Stimulated activated CD4-positive, alpha-beta T cell treated with anti-CD3 and anti-CD28 coated beads, Interleukin-4, amount 100 ng/mL, for 48 hours (primary cell): ENCODE measurements around the gene C11orf42.

Experiments used
- DNase-seq, 2 donors: peaks; one replicate each; pipeline ENCODE4 v3.0.0-alpha.2; 2020; ENCODE audit warnings: low read depth in 2 of 2

Gene C11orf42

GRCh38 chr11:6253197-6253596 is 47.8 kb downstream of the C11orf42 start:
- DNase-seq, result no peak

DNA sequence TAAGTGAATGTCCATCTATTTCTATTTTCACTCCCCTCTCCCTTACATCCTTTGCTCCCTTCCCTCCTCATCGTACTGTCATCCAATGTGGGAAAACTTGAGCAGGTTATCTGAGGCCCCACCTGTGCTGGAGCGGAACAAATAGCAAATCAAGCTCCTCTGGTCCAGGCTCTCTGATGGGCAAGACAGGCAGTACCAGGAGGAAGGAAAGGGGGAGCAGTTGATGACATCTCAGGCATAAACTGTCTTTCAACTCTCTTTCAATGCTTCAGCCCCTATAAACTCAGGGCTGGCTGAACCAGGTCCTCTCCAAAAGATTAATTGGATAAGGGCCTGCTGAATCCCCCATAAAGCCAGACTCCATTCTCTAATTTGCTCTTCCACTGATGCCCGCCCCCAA is 52.8 kb downstream of the C11orf42 start:
- DNase-seq, result no peak

DNA sequence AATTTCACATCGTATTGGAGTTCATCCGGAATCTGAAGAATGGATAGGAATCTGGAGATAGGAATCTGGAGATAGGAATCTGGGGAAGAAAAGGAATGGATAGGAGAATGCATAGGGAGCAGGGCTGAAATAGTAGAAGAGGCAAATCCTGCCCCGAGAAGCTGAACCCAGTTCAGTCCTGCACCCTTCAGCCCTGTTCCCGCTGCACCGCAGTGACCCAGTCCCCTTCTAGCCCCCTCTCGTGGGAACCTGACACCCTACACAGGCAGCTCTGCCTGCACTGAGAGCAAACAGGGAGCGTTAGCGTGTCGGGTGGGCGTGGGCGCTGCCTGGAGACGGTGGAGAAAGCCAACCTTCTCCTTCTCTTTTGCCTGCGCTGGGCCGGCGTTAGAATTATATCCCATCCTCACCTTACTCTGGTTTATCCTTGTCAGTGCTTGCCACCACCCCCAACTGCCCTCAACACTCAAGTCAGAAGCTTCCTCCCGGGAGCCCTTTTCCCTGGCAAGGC is 53.3 kb downstream of the C11orf42 start:
- DNase-seq, result no peak

DNA sequence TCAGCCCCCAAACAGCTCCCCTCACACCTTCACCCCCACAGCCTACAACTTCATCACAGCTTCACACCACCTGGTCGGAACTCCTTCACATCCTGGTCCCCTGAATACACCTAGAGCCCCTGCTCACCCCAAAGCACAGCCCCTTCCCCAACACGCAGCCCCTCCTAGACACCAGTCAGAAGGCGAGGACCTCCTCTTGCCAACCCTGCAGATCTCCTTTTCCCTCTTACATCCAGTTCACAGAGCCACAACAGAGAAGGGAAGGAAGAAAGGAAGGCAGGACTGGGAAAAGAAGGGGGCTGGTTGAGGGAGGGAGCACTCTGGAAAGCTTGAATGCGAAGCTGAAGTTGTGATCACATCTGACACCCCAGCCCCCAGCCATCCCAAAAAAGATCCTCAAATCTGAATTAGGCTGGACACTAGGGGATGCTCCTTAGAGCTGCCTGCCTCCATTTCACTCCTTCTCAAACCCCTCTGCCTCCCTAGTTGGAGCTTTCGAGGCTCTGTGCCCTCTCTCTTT is 54.9 kb downstream of the C11orf42 start:
- no peak for DNase-seq
